Activated T-helper 9 cell treated with anti-CD3 and anti-CD28 coated beads, Interleukin-2, amount 50 U/mL, for 16 hours (primary cell): ENCODE results near the gene USP31.

Experiments used
- DNase-seq: peaks from one replicate; pipeline ENCODE4 v3.0.0-alpha.2; 2020; ENCODE audit warnings: low read depth

Gene USP31

GRCh38 chr16:23092072-23092800 is 57.0 kb downstream of the USP31 start:
- no peak for DNase-seq

GRCh38 chr16:23089111-23089510 is 60.1 kb downstream of the USP31 start:
- DNase-seq: no peak

- DNase-seq: no peak
Measured at GRCh38 chr16:23088018-23088417, 61.2 kb downstream of the USP31 start.

- DNase-seq: no peak
Measured at GRCh38 chr16:23085949-23086348, 63.3 kb downstream of the USP31 start.

GRCh38 chr16:23082161-23082788 is 67.0 kb downstream of the USP31 start:
- no peak for DNase-seq

- DNase-seq: no peak
Measured at GRCh38 chr16:23081675-23082119, 67.6 kb downstream of the USP31 start.

GRCh38 chr16:23080747-23081146 is 68.5 kb downstream of the USP31 start:
- DNase-seq: no peak

GRCh38 chr16:23080329-23080728 is 68.9 kb downstream of the USP31 start:
- no peak for DNase-seq

- no peak for DNase-seq
Measured at GRCh38 chr16:23079675-23080301, 69.5 kb downstream of the USP31 start.

- no peak for DNase-seq
Measured at GRCh38 chr16:23074423-23074822, 74.8 kb downstream of the USP31 start.

GRCh38 chr16:23072769-23073549 is 76.3 kb downstream of the USP31 start:
- no peak for DNase-seq

- no peak for DNase-seq
Measured at GRCh38 chr16:23072084-23072599, 77.1 kb downstream of the USP31 start.

GRCh38 chr16:23071196-23072083 is 77.8 kb downstream of the USP31 start:
- DNase-seq: no peak

- DNase-seq: no peak
Measured at GRCh38 chr16:23069844-23070243, 79.4 kb downstream of the USP31 start.

GRCh38 chr16:23068079-23068736 is 81.0 kb downstream of the USP31 start:
- no peak for DNase-seq

GRCh38 chr16:23066676-23067075 is 82.6 kb downstream of the USP31 start:
- DNase-seq: no peak

GRCh38 chr16:23064639-23065038 is 84.6 kb downstream of the USP31 start:
- no peak for DNase-seq

- DNase-seq: no peak
Measured at GRCh38 chr16:23062524-23062923, 86.7 kb downstream of the USP31 start.

- no peak for DNase-seq
Measured at GRCh38 chr16:23061669-23062068, 87.6 kb downstream of the USP31 start.

GRCh38 chr16:23060458-23061320 is 88.6 kb downstream of the USP31 start:
- DNase-seq: peak; percentile 17
